Measurements from ENCODE around the gene SULT1E1.
A peak's percentile ranks its signal among the peaks of the same experiment; 100 is the strongest.

The SULT1E1 gene, protein sequence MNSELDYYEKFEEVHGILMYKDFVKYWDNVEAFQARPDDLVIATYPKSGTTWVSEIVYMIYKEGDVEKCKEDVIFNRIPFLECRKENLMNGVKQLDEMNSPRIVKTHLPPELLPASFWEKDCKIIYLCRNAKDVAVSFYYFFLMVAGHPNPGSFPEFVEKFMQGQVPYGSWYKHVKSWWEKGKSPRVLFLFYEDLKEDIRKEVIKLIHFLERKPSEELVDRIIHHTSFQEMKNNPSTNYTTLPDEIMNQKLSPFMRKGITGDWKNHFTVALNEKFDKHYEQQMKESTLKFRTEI

GRCh38 chr4:69860052-69860451, at the start of gene SULT1E1:
SULT1E1 (minus strand) TSS chr4:69860145; CDS start chr4:69857644, 2,501 bp downstream.
- in situ Hi-C loops (cut with HindIII; ENCODE audit: low sequenced_read_pairs), result no loop called here
- DNase-seq (ENCODE audit: low read depth), result peak; percentile 31

DNA sequence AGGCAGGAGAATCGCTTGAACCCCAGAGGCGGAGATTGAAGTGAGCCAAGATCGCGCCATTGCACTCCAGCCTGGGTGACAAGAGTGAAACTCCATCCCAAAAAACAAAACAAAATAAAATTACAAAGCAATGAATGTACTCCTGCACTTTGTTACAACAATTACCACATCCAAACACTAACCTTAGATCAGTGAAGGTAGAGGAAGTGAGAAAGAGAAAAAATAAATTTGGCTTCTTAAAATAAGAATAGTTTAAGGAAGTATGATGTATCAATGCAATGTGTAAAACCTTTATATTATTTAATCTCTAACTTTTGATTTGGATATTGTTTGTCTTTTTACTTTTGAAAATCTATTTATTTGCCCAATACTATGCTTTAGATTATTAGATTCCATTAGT, 49.2 kb upstream of the SULT1E1 start:
- no peak for DNase-seq (ENCODE audit: low read depth)
- in situ Hi-C loops (cut with HindIII; ENCODE audit: low sequenced_read_pairs), result no loop called here
- no peak overlapping the region for H3K4me3 ChIP-seq (ENCODE audit: low read depth, low read length)
- TF ChIP-seq, protein P1, sequence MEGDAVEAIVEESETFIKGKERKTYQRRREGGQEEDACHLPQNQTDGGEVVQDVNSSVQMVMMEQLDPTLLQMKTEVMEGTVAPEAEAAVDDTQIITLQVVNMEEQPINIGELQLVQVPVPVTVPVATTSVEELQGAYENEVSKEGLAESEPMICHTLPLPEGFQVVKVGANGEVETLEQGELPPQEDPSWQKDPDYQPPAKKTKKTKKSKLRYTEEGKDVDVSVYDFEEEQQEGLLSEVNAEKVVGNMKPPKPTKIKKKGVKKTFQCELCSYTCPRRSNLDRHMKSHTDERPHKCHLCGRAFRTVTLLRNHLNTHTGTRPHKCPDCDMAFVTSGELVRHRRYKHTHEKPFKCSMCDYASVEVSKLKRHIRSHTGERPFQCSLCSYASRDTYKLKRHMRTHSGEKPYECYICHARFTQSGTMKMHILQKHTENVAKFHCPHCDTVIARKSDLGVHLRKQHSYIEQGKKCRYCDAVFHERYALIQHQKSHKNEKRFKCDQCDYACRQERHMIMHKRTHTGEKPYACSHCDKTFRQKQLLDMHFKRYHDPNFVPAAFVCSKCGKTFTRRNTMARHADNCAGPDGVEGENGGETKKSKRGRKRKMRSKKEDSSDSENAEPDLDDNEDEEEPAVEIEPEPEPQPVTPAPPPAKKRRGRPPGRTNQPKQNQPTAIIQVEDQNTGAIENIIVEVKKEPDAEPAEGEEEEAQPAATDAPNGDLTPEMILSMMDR (IDR thresholded peaks at IDR 0.05; ENCODE audit: low read depth, low read length, missing control alignments), result no peak

More at GRCh38 chr4:69860052-69860451, at the start of gene SULT1E1:
- no peak within 1 kb of the TSS for H3K4me3 ChIP-seq (ENCODE audit: low read depth, low read length)
- TF ChIP-seq, protein P1 (IDR thresholded peaks at IDR 0.05; ENCODE audit: low read depth, low read length, missing control alignments), result no peak

DNA sequence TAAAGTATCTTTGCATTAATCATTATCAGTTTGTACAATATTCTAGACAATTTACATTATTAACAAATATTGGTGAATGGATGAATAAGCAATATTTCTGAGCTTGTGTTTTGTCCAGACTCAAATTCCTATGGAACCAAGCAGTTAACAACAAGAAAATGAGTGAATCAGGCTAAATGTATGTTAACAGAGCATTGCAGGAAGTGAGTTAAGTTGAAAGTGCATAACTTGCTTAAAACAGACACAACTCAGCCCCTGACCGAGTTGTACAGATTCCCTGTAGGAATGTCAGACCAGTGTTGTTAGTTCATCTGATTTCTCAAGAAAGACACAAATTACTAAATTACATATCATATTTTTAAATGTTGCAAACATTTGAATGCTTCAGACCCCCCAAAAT, 47.2 kb upstream of the SULT1E1 start:
- DNase-seq (ENCODE audit: low read depth), result no peak
- TF ChIP-seq, protein P1 (IDR thresholded peaks at IDR 0.05; ENCODE audit: low read depth, low read length, missing control alignments), result no peak
- in situ Hi-C loops (cut with HindIII; ENCODE audit: low sequenced_read_pairs), result no loop called here
- H3K4me3 ChIP-seq (ENCODE audit: low read depth, low read length), result no peak overlapping the region

- TF ChIP-seq, protein P1 (IDR thresholded peaks at IDR 0.05; ENCODE audit: low read depth, low read length, missing control alignments), result peak; percentile 33
- no peak for DNase-seq (ENCODE audit: low read depth)
- in situ Hi-C loops (cut with HindIII; ENCODE audit: low sequenced_read_pairs), result no loop called here
- H3K4me3 ChIP-seq (ENCODE audit: low read depth, low read length), result no peak overlapping the region
These were observed 36.7 kb upstream of the SULT1E1 start for GRCh38 chr4:69896530-69897116.

DNA sequence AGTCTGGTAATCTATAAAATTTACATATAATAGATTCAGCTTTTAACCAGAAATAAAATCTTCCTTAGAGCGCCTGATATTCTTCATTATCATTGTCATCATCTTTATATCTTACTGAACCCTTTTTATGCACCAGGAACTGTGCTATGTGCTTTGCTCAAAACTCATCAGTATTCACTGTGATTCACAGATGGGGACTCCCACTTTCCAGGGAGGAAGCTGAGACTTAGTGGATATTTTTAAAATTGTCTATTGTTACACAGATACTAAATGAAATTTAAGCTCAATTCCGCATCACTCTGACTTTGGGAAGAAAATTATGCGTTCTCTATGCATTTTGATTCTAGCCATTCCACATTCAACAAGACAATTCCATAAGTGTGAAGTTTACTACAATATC, 34.8 kb upstream of the SULT1E1 start:
- TF ChIP-seq, protein P1 (IDR thresholded peaks at IDR 0.05; ENCODE audit: low read depth, low read length, missing control alignments), result no peak
- in situ Hi-C loops (cut with HindIII; ENCODE audit: low sequenced_read_pairs), result no loop called here
- DNase-seq (ENCODE audit: low read depth), result no peak
- H3K4me3 ChIP-seq (ENCODE audit: low read depth, low read length), result no peak overlapping the region

DNA sequence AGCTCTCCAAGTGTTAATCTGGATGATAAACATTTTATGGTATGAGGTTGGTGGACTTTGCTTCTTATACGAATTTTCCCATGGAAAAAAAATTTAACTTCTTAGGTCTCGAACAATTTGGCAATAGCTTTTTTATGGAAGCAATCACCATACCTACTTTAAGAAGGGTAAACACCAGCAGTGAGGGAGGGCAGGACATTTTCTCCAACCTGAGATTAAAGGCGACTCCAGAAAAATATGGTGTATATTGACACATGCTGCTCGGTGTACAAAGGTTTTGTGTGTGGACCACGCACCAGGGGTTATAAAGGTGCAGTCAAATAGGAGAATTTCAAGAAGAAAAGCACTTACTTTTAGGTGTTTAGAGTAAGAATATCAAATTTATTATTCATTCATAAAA, 34.2 kb upstream of the SULT1E1 start:
- TF ChIP-seq, protein P1 (IDR thresholded peaks at IDR 0.05; ENCODE audit: low read depth, low read length, missing control alignments), result no peak
- no peak for DNase-seq (ENCODE audit: low read depth)
- in situ Hi-C loops (cut with HindIII; ENCODE audit: low sequenced_read_pairs), result no loop called here
- no peak overlapping the region for H3K4me3 ChIP-seq (ENCODE audit: low read depth, low read length)

Data from astrocyte of the cerebellum (primary cell).